Ovary (tissue), 3 donors: ENCODE data around the gene SESTD1.

Source experiments
- CTCF ChIP-seq, 3 donors: fragments of 450-650 bp in 2 of 3; fragments of 200-600 bp in 1 of 3; IDR thresholded peaks; one replicate each; pipeline versions ENCODE4 v1.5.1 to v1.8.0; 2016 to 2022; ENCODE audit warnings: antibody characterized with exemption in 3 of 3, mild to moderate bottlenecking in 1 of 3
- POLR2A ChIP-seq: fragments of 450-650 bp; IDR thresholded peaks from one replicate; pipeline ENCODE4 v1.6.1; 2017; ENCODE audit warnings: antibody characterized with exemption, mild to moderate bottlenecking, moderate library complexity
- donor health status: DM: no; HTN: no; CAD: no.

GRCh38 chr2:179275253-179276012, 10.8 kb upstream of the SESTD1 start:
- TF ChIP-seq POLR2A (no peak), CTCF (IDR thresholded peaks at IDR 0.05) (no peak)
